ENCODE results near the gene SRP19.
"Not testable (repeated sequence)": the region's sequence is repeated elsewhere in the genome, so short reads cannot be mapped to it uniquely, and the experiment has no call there.

SRP19 gene

GRCh38 chr5:112860929-112861637 lies at the start of gene SRP19:
Gene SRP19 (plus strand): TSS chr5:112861287. CDS start chr5:112861377, 90 bp downstream.
- FAIRE-seq: peak; percentile 85

DNA sequence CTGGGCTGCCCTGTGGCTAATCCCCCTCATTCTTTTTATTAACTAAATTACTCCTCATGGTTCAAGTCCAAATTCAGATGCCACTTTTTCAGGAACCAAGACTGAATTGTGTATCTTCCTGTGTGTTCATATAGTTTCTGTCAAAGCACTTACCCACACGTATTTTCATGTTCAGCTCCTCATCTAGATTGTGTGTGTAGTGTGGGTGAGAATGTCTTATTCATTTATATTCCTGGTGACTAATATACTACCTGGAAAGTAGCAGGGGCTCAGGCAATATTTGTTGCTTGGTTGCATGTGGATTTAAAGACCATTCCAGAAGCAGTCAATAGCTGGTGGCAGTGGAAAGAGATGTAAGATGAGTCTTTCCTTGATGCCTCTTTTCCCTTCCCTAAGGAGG lies 48.5 kb upstream of the SRP19 start:
- no peak for FAIRE-seq

GRCh38 chr5:112820246-112820645 lies 40.8 kb upstream of the SRP19 start:
- FAIRE-seq: no peak

GRCh38 chr5:112822456-112822855 lies 38.6 kb upstream of the SRP19 start:
- FAIRE-seq: no peak

GRCh38 chr5:112823181-112823580 lies 37.9 kb upstream of the SRP19 start:
- no peak for FAIRE-seq

GRCh38 chr5:112823656-112824055 lies 37.4 kb upstream of the SRP19 start:
- no peak for FAIRE-seq

- no peak for FAIRE-seq
These were observed 36.9 kb upstream of the SRP19 start for GRCh38 chr5:112824197-112824596.

- no peak for FAIRE-seq
These were observed 30.7 kb upstream of the SRP19 start for GRCh38 chr5:112830378-112830777.

GRCh38 chr5:112833971-112834370 lies 27.1 kb upstream of the SRP19 start:
- FAIRE-seq: no peak

GRCh38 chr5:112844489-112844888 lies 16.6 kb upstream of the SRP19 start:
- no peak for FAIRE-seq

DNA sequence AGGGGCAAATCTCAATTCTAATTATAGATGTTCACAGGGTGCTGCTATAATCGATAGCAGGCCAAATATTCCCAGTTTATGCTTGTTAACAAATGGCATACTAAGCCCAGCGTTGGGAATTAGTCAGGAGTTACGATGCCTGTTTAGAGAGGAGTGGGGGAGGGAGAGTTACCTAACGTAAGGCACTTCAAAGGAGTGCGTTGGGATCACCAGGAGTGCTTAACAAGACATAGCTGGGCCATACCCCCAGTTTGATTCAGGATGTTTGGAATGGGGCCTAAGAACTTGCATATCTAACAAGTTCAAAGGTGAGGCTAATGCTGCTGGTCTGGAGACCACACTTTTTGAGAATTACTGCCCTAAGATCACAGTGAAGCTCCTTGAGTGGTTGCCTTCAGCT lies 14.5 kb upstream of the SRP19 start:
- no peak for FAIRE-seq

GRCh38 chr5:112847306-112847705 lies 13.8 kb upstream of the SRP19 start:
- FAIRE-seq: no peak

GRCh38 chr5:112848116-112848811 lies 12.8 kb upstream of the SRP19 start:
- FAIRE-seq: no peak

- no peak for FAIRE-seq
These were observed 11.2 kb upstream of the SRP19 start for GRCh38 chr5:112849912-112850311.

DNA sequence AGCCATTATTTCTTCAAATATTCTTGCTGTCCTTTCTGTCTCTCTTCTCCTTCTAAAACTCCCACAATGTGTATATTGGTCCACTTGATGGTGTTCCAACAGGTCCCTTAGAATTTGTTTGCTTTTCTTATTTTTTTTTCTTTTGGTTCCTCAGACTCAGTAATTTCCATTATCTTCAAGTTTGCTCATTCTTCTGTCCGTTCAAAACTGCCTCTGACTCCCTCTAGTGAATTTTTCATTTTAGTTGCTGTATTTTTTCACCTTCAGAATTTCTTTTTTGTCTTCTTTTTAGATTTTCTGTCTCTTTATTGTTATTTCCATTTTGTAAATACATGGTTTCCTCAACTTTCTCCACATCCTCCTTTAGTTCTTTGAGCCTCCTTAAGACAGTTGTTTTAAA lies 6.4 kb upstream of the SRP19 start:
- FAIRE-seq: no peak

DNA sequence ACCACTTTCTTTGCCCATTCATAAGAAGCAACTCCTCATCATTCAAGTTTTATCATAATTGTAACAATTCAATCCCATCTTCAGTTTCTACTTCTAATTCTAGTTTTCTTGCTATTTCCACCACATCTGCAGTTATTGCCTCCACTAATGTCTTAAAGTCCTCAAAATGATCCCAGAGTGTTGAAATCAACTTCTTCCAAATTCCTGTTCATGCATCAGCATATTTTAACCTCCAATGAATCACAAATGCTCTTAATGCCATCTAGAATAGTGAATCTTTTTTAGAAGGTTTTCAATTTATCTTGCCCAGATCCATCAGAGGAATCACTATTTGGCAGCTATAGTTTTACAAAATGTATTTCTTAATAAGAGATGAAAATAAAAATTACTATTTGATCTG lies 3.2 kb upstream of the SRP19 start:
- no peak for FAIRE-seq

DNA sequence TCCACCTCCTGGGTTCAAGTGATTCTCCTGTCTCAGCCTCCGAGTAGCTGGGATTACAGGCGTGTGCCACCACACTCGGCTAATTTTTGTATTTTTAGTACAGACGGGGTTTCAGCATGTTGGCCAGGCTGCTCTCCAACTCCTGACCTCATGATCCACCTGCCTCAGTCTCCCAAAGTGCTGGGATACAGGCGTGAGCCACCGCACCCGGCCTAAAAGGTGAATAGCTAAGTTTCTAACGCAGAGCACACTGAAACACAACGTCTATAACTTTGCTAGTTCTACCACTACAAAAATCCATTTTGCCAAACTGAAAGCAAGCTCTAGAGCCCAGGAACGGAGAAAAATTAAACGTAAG lies 537 bp upstream of the SRP19 start:
- FAIRE-seq: not testable (repeated sequence)

DNA sequence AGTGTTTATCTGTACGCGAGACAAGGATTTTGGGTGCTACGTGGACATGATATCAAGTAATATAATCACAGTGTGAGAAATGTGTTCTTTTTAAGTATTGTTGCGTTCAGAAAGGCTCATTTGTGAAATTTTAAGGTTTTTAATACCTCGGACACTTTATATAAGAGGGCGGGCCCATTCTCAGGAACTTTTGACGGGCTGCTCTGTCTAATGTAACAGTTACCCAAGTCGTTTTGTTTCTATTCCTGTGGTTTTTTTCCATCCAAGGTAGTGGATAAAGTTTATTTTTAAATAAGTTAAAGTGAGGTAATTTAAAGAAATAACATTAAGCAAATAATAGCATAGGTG lies 525 bp downstream of the SRP19 start:
- no peak for FAIRE-seq

DNA sequence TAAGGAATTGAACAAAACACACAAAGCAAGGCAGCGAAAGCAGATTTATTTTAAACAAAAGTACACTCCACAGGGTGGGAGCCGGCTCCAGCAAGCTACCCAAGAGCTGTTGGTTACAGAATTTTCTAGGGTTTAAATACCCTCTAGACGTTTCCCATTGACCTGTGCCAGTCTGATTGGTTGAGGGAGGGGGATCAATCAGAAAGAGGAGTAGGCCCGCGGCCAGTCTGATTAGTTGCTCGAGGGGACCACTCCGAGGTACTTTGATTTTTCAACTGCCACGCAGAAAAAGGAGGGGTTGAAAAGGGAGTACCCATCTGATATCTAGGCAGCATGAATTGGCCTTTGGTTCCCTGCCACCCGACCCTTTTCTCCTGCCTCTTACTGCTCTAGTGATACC lies 998 bp downstream of the SRP19 start:
- FAIRE-seq: no peak

- no peak for FAIRE-seq
These were observed 2.5 kb downstream of the SRP19 start for GRCh38 chr5:112863549-112863948.

DNA sequence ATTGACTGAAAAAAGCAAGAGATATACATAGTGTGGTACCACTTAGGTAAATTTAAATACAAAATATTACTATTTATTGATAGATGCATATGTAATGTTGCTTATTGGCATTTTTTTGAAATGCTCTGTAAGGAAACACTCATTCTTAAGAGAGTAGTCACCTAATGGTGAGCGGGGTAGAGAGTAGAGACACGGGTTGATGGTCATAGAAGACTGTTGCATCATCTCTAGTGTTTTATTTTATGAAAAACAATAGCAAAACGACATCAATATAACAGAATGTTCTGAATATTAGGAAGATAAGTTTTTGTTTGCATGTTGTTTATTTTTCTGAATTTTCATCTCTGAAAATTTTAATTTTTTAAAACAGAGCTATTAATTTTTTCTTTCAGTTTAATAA lies 4.0 kb downstream of the SRP19 start:
- FAIRE-seq: no peak

DNA sequence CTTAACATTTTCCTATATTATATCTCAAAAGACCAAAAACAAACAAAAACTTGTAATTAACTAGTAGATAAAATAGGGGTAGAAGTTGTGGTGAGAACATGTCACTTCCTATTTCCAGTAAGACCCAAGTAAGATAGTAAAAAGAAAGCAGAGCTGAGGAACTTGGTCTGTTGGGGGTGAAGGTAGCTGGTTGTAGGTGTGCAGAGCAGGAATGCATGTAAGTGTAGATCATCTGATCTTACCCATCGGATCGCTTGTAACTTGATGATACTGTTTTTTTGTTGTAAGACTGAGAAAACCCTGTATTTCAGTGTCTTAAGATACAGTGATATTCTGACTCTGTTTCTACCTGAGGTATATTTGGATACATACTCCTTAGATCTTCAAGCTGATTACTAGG lies 5.7 kb downstream of the SRP19 start:
- no peak for FAIRE-seq

GRCh38 chr5:112867411-112867810 lies 6.3 kb downstream of the SRP19 start:
- FAIRE-seq: no peak

DNA sequence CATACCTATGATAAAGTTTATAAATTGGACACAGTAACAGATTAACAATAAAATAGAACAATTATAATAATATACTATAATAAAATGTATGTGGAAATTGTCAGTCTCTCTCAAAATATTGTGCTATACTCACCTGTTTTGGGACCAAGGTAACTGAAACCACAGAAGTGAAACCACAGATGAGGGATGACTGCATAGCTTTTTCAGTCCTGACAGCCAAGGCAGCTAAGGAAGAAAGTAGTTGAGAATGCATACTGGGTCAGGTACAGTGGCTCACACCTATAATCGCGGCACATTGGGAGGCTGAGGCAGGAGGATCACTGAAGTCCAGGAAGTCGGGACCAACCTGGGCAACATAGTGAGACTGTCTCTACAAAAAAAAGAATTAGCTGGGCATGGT lies 8.9 kb downstream of the SRP19 start:
- FAIRE-seq: no peak

- FAIRE-seq: no peak
These were observed 9.9 kb downstream of the SRP19 start for GRCh38 chr5:112870966-112871365.
